Cardiac muscle cell (in vitro differentiated cells and primary cell): ENCODE results near the gene TAS1R2. TPM values are rescaled to one million over a fixed set of nuclear protein-coding genes. Genes with fewer than 3 reads are reported as not detected.

Source experiments
- DNase-seq, 2 donors: peaks; one replicate each; pipeline versions ENCODE4 v3.0.0 to v3.0.0-alpha.2; 2010 to 2017; ENCODE audit warnings: low read depth in 1 of 2, low spot score in 1 of 2
- H3K27ac ChIP-seq: fragments of 200-600 bp; sonication (generic); 2 replicates; pipeline ENCODE4 v1.5.1; 2016
- H3K27me3 ChIP-seq: fragments of 200-600 bp; sonication (generic); 2 replicates; pipeline ENCODE4 v1.6.0; 2016; ENCODE audit warnings: control low read depth
- H3K36me3 ChIP-seq: fragments of 200-600 bp; sonication (generic); 2 replicates; pipeline ENCODE4 v1.5.1; 2016; ENCODE audit warnings: control low read depth
- H3K4me1 ChIP-seq: fragments of 200-600 bp; sonication (generic); 2 replicates; pipeline ENCODE4 v1.8.1; 2017; ENCODE audit warnings: low read depth, mild to moderate bottlenecking, mixed run types
- H3K4me3 ChIP-seq: fragments of 200-600 bp; sonication (generic); 2 replicates; pipeline ENCODE4 v1.5.1; 2016; ENCODE audit warnings: mild to moderate bottlenecking
- H3K9me3 ChIP-seq: fragments of 200-600 bp; sonication (generic); 2 replicates; pipeline ENCODE4 v1.5.1; 2017; ENCODE audit warnings: low read depth, mild to moderate bottlenecking, control low read depth
- CTCF ChIP-seq: IDR thresholded peaks from 2 replicates; pipeline ENCODE4 v1.5.1; 2012; ENCODE audit warnings: low read depth, mild to moderate bottlenecking, low read length
- polyA plus RNA-seq: library from polyadenylated mRNA; unstranded; fragments of >200 nt; fragmentation: Nextera tagmentation; extraction: Ambion mirVana; gene quantifications from 2 replicates; pipeline ENCODE4 v1.2.1, GENCODE V29; 2016
- total RNA-seq: library from RNA; depleted of rRNA; stranded (reverse); fragments of >200 nt; gene quantifications from 2 replicates; pipeline ENCODE4 v1.2.3, GENCODE V29; 2016

The TAS1R2 gene
- total and polyA plus RNA-seq, 2 experiments from 2014 or later = not detected

GRCh38 chr1:18805925-18806849 is 53.3 kb downstream of the TAS1R2 start:
- Histone ChIP-seq H3K27ac (no peak overlapping the region), H3K4me3 (no peak overlapping the region), H3K27me3 (no peaks in the 10 kb centered on the region), H3K4me1 (no peaks in the 10 kb centered on the region), H3K9me3 (no peaks in the 10 kb centered on the region), H3K36me3 (no peaks in the 10 kb centered on the region)
- TF ChIP-seq CTCF = no peak
- no peak for DNase-seq

GRCh38 chr1:18805150-18805879 is 54.1 kb downstream of the TAS1R2 start:
- no peak overlapping the region for H3K4me3 ChIP-seq
- H3K36me3 ChIP-seq = no peaks in the 10 kb centered on the region
- TF ChIP-seq CTCF = no peak
- H3K27ac ChIP-seq = no peak overlapping the region
- H3K4me1 ChIP-seq = no peaks in the 10 kb centered on the region
- H3K9me3 ChIP-seq = no peaks in the 10 kb centered on the region
- H3K27me3 ChIP-seq = no peaks in the 10 kb centered on the region
- DNase-seq = no peak

DNA sequence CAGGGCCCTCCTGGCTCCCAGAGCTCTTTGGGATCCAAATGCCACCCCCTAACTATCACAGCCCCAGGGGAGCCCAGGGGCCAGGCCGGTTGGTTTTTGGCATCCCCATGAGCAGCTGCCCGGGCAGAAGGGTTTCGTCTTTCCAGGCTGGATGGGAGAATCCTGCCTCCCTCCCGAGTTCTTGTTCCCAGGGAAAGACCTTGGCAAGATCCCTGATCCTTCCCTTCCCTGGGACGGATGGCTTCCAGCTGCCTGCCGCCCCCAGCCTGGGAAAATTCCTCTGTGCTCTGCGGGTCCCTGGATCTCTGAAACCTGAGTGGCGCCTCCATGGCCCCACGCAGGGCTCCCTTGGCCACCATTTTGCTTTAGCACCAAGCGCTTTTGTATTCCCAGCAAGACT is 55.6 kb downstream of the TAS1R2 start:
- no peaks in the 10 kb centered on the region for H3K36me3 ChIP-seq
- no peaks in the 10 kb centered on the region for H3K27me3 ChIP-seq
- no peak for DNase-seq
- no peak overlapping the region for H3K27ac ChIP-seq
- no peak for TF ChIP-seq CTCF
- no peaks in the 10 kb centered on the region for H3K4me1 ChIP-seq
- no peaks in the 10 kb centered on the region for H3K9me3 ChIP-seq
- no peak overlapping the region for H3K4me3 ChIP-seq

GRCh38 chr1:18803151-18803791 is 56.2 kb downstream of the TAS1R2 start:
- no peak for DNase-seq
- Histone ChIP-seq H3K4me1 (no peaks in the 10 kb centered on the region), H3K36me3 (no peaks in the 10 kb centered on the region), H3K27me3 (no peaks in the 10 kb centered on the region), H3K27ac (no peak overlapping the region), H3K4me3 (no peak overlapping the region), H3K9me3 (no peaks in the 10 kb centered on the region)
- no peak for TF ChIP-seq CTCF

GRCh38 chr1:18802231-18802630 is 57.2 kb downstream of the TAS1R2 start:
- no peaks in the 10 kb centered on the region for H3K27me3 ChIP-seq
- no peaks in the 10 kb centered on the region for H3K36me3 ChIP-seq
- no peaks in the 10 kb centered on the region for H3K4me1 ChIP-seq
- DNase-seq = no peak
- H3K27ac ChIP-seq = no peak overlapping the region
- no peak for TF ChIP-seq CTCF
- no peak overlapping the region for H3K4me3 ChIP-seq
- no peaks in the 10 kb centered on the region for H3K9me3 ChIP-seq
